ENCODE data around the gene CWC25. TPM values are rescaled to one million over a fixed set of nuclear protein-coding genes. Genes with fewer than 3 reads are reported as not detected.

The CWC25 gene
- total and polyA plus RNA-seq, 2 experiments from 2014 or later, result 11.6 to 29.8 TPM

DNA sequence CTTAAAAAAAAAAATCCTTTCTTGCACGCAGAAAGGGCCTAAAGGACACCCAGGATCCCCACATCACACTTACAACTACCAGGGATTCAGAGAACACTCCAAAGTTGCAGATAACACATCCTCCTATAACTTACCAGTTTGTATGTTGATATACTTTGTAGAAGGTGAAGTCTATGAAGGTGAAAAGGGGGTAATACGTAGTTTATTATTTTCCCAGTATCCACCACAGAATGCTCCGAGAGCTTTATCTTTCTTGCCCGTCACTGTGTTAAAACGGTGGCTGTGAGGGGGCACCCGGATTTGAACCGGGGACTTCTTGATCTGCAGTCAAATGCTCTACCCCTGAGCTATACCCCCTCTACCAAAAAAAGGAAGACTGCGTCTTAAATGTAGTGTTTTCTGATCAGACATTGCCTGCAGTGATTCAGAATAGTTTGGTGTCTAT lies 36.3 kb upstream of the CWC25 start:
- Histone ChIP-seq H3K9me2 (ENCODE audit: insufficient read depth) (no peaks in the 10 kb centered on the region), H4K20me1 (replicated peaks; ENCODE audit: insufficient read depth) (no peaks in the 10 kb centered on the region), H3K4me1 (ENCODE audit: insufficient read depth) (no peaks in the 10 kb centered on the region), H3K36me3 (ENCODE audit: insufficient read depth) (no peaks in the 10 kb centered on the region), H3K4me2 (no peak overlapping the region), H3K27me3 (ENCODE audit: insufficient read depth) (no peaks in the 10 kb centered on the region), H3K4me3 (no peak overlapping the region), H3K27ac (ENCODE audit: low read depth) (no peak overlapping the region), H3K79me2 (replicated peaks; ENCODE audit: insufficient read depth) (no peaks in the 10 kb centered on the region), H2AFZ (no peak overlapping the region), H3F3A (replicated peaks; ENCODE audit: low read depth) (0 out of 2 replicates have a peak, but pooled peaks cover 7% of the 10 kb centered on the region)
- Mint-ChIP-seq H3K4me3 (peak overlapping the region; percentile 30; the same call in 2 of the 3 replicates), H3K27ac (no peak overlapping the region), H3K36me3 (ENCODE audit: low read depth) (peaks cover 3% of the 10 kb centered on the region; the same call in 1 of the 3 replicates), H3K4me1 (peaks cover 2% of the 10 kb centered on the region; the same call in 2 of the 3 replicates), H3K27me3 (ENCODE audit: insufficient read depth, low read depth, poor library complexity) (peaks cover 23% of the 10 kb centered on the region), H3K9me3 (peaks cover 6% of the 10 kb centered on the region; the same call in 2 of the 3 replicates)
- DNase-seq (ENCODE audit: low spot score) (peak; percentile 67), ATAC-seq (peak; percentile 86)
- no peak for TF ChIP-seq JUNB (IDR thresholded peaks at IDR 0.05; ENCODE audit: unreplicated experiment)
- 0 out of 2 replicates have a peak, but pooled peaks have one; percentile 4 for TF ChIP-seq CREB1 (CRISPR knock-in tag; IDR thresholded peaks at IDR 0.05; ENCODE audit: low read depth)

DNA sequence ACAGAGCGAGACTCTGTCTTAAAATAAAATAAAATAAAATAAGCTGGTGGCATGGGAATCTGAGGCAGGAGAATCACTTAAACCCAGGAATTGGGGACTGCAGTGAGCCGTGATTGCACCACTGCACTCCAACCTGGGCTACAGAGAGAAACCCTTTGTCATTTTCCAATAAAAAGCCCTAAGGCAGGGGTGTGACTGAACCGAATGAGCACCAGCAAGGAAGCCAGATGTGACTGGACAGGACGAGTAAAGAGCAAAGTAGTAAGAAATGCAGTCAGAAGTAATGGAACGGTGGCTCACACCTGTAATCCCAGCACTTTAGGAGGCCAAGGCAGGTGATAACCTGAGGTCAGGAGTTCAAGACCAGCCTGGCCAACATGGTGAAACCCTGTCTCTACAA lies 32.1 kb upstream of the CWC25 start:
- H3K9me2 ChIP-seq (ENCODE audit: insufficient read depth), result no peaks in the 10 kb centered on the region
- Mint-ChIP-seq H3K4me3 (no peak overlapping the region), H3K27ac (no peak overlapping the region), H3K9me3 (peaks cover 9% of the 10 kb centered on the region; the same call in 2 of the 3 replicates), H3K4me1 (peaks cover 5% of the 10 kb centered on the region), H3K36me3 (ENCODE audit: low read depth) (peaks cover 19% of the 10 kb centered on the region), H3K27me3 (ENCODE audit: insufficient read depth, low read depth, poor library complexity) (peaks cover 19% of the 10 kb centered on the region)
- no peak for ATAC-seq
- H3K79me2 ChIP-seq (replicated peaks; ENCODE audit: insufficient read depth), result peaks cover 12% of the 10 kb centered on the region
- H3F3A ChIP-seq (replicated peaks; ENCODE audit: low read depth), result peaks cover 21% of the 10 kb centered on the region
- peaks cover 8% of the 10 kb centered on the region for H4K20me1 ChIP-seq (replicated peaks; ENCODE audit: insufficient read depth)
- H3K36me3 ChIP-seq (ENCODE audit: insufficient read depth), result peaks cover 8% of the 10 kb centered on the region
- no peak overlapping the region for H2AFZ ChIP-seq
- no peak overlapping the region for H3K4me2 ChIP-seq
- no peak overlapping the region for H3K27ac ChIP-seq (ENCODE audit: low read depth)
- peaks cover 4% of the 10 kb centered on the region for H3K4me1 ChIP-seq (ENCODE audit: insufficient read depth)
- no peak for DNase-seq (ENCODE audit: low spot score)
- H3K4me3 ChIP-seq, result no peak overlapping the region
- H3K27me3 ChIP-seq (ENCODE audit: insufficient read depth), result no peaks in the 10 kb centered on the region
- TF ChIP-seq EZH2phosphoT487 (IDR thresholded peaks at IDR 0.05; ENCODE audit: unreplicated experiment), result no peak
- TF ChIP-seq CREB1 (CRISPR knock-in tag; IDR thresholded peaks at IDR 0.05; ENCODE audit: low read depth), result no peak
- TF ChIP-seq EZH2 (IDR thresholded peaks at IDR 0.05; ENCODE audit: low read depth, unreplicated experiment), result no peak
- TF ChIP-seq, protein P1, sequence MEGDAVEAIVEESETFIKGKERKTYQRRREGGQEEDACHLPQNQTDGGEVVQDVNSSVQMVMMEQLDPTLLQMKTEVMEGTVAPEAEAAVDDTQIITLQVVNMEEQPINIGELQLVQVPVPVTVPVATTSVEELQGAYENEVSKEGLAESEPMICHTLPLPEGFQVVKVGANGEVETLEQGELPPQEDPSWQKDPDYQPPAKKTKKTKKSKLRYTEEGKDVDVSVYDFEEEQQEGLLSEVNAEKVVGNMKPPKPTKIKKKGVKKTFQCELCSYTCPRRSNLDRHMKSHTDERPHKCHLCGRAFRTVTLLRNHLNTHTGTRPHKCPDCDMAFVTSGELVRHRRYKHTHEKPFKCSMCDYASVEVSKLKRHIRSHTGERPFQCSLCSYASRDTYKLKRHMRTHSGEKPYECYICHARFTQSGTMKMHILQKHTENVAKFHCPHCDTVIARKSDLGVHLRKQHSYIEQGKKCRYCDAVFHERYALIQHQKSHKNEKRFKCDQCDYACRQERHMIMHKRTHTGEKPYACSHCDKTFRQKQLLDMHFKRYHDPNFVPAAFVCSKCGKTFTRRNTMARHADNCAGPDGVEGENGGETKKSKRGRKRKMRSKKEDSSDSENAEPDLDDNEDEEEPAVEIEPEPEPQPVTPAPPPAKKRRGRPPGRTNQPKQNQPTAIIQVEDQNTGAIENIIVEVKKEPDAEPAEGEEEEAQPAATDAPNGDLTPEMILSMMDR (conservative IDR thresholded peaks at IDR 0.05; ENCODE audit: low read depth in 2 of 2), result no peak
- TF ChIP-seq ZNF114 (CRISPR knock-in tag; IDR thresholded peaks at IDR 0.05), result no peak
- no peak for TF ChIP-seq ZNF331 (CRISPR knock-in tag; IDR thresholded peaks at IDR 0.05; ENCODE audit: low read depth)
- TF ChIP-seq, protein P2, sequence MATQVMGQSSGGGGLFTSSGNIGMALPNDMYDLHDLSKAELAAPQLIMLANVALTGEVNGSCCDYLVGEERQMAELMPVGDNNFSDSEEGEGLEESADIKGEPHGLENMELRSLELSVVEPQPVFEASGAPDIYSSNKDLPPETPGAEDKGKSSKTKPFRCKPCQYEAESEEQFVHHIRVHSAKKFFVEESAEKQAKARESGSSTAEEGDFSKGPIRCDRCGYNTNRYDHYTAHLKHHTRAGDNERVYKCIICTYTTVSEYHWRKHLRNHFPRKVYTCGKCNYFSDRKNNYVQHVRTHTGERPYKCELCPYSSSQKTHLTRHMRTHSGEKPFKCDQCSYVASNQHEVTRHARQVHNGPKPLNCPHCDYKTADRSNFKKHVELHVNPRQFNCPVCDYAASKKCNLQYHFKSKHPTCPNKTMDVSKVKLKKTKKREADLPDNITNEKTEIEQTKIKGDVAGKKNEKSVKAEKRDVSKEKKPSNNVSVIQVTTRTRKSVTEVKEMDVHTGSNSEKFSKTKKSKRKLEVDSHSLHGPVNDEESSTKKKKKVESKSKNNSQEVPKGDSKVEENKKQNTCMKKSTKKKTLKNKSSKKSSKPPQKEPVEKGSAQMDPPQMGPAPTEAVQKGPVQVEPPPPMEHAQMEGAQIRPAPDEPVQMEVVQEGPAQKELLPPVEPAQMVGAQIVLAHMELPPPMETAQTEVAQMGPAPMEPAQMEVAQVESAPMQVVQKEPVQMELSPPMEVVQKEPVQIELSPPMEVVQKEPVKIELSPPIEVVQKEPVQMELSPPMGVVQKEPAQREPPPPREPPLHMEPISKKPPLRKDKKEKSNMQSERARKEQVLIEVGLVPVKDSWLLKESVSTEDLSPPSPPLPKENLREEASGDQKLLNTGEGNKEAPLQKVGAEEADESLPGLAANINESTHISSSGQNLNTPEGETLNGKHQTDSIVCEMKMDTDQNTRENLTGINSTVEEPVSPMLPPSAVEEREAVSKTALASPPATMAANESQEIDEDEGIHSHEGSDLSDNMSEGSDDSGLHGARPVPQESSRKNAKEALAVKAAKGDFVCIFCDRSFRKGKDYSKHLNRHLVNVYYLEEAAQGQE (IDR thresholded peaks at IDR 0.05; ENCODE audit: unreplicated experiment), result no peak
- no peak for TF ChIP-seq STAT1 (IDR thresholded peaks at IDR 0.05; ENCODE audit: unreplicated experiment)
- no peak for TF ChIP-seq NANOG (IDR thresholded peaks at IDR 0.05; ENCODE audit: borderline replicate concordance)
- TF ChIP-seq, protein P3, sequence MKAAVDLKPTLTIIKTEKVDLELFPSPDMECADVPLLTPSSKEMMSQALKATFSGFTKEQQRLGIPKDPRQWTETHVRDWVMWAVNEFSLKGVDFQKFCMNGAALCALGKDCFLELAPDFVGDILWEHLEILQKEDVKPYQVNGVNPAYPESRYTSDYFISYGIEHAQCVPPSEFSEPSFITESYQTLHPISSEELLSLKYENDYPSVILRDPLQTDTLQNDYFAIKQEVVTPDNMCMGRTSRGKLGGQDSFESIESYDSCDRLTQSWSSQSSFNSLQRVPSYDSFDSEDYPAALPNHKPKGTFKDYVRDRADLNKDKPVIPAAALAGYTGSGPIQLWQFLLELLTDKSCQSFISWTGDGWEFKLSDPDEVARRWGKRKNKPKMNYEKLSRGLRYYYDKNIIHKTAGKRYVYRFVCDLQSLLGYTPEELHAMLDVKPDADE (IDR thresholded peaks at IDR 0.05), result no peak
- no peak for TF ChIP-seq JUNB (IDR thresholded peaks at IDR 0.05; ENCODE audit: unreplicated experiment)
- TF ChIP-seq POLR2AphosphoS5 (IDR thresholded peaks at IDR 0.05; ENCODE audit: low read depth), result no peak

Measured in GM23338 (cell line).